NK-92 (cell line): ENCODE data around the gene GRM8.

Experiments used
- DNase-seq: peaks from one replicate; lab custom pipeline; 2025; ENCODE audit not compliant: unreplicated experiment; lab: John Stamatoyannopoulos, UW

Gene GRM8

GRCh38 chr7:126750207-126750911 is 502.4 kb downstream of the GRM8 start:
- no peak for DNase-seq

- no peak for DNase-seq
These were observed 523.8 kb downstream of the GRM8 start for GRCh38 chr7:126728967-126729366.

DNA sequence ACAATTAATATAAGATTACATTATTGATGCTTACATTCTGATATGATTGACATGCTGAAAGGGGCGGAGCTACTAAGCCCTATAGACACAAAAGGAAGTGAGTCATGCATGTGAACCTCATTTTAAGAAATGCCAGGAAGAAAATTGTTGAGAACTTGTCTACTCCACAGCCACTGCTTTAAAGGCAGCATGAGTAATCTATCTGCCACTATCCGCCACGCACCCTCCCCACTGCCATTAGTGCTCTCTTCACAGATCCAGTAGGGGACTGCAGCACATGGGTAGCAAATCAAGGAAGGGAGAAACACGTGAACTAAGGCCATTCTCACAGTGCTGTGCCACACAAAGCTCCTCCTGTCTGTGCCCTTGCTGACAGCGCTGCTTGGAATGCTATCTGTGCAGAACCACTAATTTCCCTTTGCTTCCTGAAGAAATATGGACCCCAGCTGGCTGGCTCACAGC is 524.8 kb downstream of the GRM8 start:
- no peak for DNase-seq

GRCh38 chr7:126723966-126724544 is 528.7 kb downstream of the GRM8 start:
- no peak for DNase-seq

DNA sequence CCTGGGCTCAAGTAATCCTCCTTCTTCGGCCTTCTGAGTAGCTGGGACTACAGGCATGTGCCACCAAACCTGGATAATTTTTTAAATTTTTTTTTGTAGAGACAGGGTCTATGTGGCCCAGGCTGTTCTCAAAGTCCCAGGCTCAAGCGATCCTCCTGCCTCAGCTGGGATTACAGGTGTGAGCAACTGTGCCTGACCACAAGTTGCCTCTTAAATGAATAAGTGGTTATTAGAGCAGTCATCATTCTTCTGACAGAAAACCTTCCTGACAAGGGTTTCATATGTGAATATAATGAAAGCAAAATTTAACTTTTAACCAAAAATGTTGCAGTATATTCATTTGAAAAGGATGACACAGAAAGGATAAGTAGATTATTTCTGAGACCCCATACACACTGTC is 532.5 kb downstream of the GRM8 start:
- no peak for DNase-seq

GRCh38 chr7:126718419-126718818 is 534.3 kb downstream of the GRM8 start:
- DNase-seq: no peak

- no peak for DNase-seq
These were observed 536.4 kb downstream of the GRM8 start for GRCh38 chr7:126716321-126716720.

GRCh38 chr7:126715076-126715475 is 537.7 kb downstream of the GRM8 start:
- DNase-seq: no peak

GRCh38 chr7:126702242-126703016 is 550.3 kb downstream of the GRM8 start:
- no peak for DNase-seq

DNA sequence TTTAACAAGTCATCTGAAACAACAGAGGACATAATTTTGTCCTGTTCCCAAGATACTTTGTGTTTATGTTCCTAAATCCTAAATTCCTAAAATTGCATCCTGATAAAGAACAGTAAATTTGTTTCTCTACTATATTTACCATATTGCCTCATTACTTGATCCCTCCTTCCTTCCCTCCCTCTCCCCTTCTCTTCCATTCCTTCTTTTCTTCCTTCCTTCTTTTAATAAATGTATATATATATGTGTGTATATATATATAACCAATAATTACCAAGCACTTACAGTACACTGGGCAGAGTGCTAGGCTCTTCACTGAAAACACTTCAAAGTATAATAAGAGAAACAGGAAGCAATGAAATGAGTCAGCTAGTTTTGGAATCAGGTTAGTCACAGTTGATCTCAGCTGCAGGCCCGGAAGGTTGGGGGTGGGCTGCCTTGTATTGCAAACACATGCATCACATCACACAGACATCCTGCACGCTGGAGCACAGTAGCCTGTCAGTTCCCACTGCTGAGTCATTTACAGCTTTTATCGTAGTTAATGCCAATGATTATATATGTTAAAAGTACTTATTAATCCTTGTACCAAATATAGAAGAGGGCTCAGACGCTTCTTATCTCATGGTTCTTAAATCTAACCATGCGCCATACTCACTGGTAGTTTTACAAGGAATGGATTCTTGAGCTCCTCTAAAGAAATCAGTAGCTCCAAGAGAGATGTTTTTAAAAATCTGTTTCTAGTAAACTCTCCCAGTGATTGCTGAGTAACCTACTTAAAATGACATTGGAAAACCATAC is 551.7 kb downstream of the GRM8 start:
- no peak for DNase-seq

GRCh38 chr7:126699707-126700106 is 553.0 kb downstream of the GRM8 start:
- no peak for DNase-seq

- no peak for DNase-seq
These were observed 553.8 kb downstream of the GRM8 start for GRCh38 chr7:126698909-126699308.

- no peak for DNase-seq
These were observed 554.3 kb downstream of the GRM8 start for GRCh38 chr7:126698446-126698845.

DNA sequence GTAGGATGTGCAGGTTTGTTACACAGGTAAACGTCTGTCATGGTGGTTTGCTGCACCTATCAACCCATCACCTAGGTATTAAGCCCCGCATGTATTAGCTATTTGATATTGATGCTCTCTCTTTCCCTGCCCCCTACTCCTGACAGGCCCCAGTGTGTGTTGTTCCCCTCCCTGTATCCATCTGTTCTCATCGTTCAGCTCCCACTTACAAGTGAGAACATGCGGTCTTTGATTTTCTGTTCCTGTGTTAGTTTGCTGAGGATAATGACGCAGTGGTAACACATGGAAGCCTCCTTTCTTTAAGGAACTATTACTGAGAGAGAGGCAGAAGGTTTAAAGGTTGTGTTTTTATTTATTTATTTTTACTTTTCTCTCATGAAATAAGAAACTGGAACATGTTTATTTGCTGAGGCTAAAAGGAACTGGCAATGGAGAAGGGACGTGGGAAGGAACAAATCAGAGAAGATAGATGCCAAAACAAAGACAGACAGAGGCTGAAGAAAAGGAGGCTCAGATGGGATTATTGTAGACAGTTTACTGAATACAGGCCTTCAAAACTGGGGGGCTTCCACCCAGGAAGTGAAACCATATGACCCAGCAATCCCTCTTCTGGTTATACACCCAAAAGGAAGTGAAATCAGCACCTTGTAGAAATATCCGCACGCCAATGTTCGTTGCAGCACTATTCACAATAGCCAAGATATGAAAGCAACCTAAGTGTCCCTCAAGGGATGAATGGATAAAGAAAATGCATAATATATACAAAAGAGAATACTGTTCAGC is 556.3 kb downstream of the GRM8 start:
- no peak for DNase-seq

GRCh38 chr7:126690848-126691751 is 561.6 kb downstream of the GRM8 start:
- DNase-seq: no peak

DNA sequence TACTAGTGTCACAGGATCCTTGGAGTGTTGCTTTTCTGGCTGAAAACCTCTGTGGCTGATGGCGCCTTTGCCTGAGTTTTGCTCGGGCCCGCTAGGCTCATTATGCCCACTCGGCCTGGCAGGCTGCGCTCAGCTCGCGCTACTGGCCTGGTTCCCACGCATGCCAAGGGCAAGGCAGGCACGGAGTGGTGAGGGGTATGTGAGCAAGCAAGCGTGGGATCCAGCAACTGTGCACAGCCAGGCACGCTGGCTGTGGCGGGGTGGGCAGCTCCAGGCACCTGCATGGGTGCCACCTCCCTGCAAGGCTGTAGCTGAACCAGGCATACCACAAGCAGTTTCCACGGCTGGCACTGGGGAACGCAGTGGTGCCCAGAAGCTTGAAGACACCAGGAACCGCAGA is 562.6 kb downstream of the GRM8 start:
- DNase-seq: no peak

- no peak for DNase-seq
These were observed 563.7 kb downstream of the GRM8 start for GRCh38 chr7:126689037-126689436.

GRCh38 chr7:126686474-126686873 is 566.3 kb downstream of the GRM8 start:
- DNase-seq: no peak

DNA sequence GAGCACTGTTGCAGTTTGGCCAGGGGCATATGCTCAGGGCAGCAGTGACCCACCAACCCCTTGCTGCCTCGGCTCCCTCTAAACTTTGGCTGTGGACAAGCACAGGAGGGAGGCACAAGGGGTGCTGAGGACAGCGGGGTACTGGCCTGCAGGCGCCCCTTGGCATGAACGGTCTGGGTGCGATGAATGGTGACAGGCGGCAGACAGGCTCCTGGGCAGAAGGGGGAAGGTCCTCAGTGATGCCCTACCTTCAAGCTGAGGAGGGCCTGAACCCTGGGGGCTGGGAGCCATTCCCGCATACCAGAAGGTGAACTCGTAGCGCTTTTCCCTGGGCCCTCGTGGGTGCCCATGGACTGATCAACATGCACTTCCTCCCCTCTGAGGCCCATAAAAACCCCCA is 567.1 kb downstream of the GRM8 start:
- DNase-seq: no peak
